Psoas muscle (tissue), 8 donors: ENCODE data around the gene AOPEP. TPM values are rescaled to one million over a fixed set of nuclear protein-coding genes. Genes with fewer than 3 reads are reported as not detected.

ENCODE experiments used
- ATAC-seq, 4 donors: fragments of 200-7000 bp; cut with Tn5 transposase; one replicate each; pipeline ENCODE4 v1.9.1; 2020; ENCODE audit warnings: moderate library complexity in 3 of 4, mild to moderate bottlenecking in 2 of 4
- DNase-seq, 2 donors: peaks; one replicate each; pipeline ENCODE4 v3.0.0-alpha.2; 2020
- H3K27ac ChIP-seq: fragments of 200-600 bp; one replicate; pipeline ENCODE4 v1.8.0; 2022
- H3K27me3 ChIP-seq, 3 donors: fragments of 200-600 bp in 1 of 3; one replicate each; pipeline versions ENCODE4 v1.6.1 to v1.8.0; 2013 to 2022; ENCODE audit warnings: low read length in 2 of 3, mild to moderate bottlenecking in 2 of 3, moderate library complexity in 1 of 3; ENCODE audit not compliant: insufficient read depth in 3 of 3
- H3K36me3 ChIP-seq, 2 donors: fragments of 200-600 bp in 1 of 2; one replicate each; pipeline versions ENCODE4 v1.6.1 to v1.8.0; 2013 to 2022; ENCODE audit warnings: low read depth in 1 of 2, mild to moderate bottlenecking in 1 of 2, moderate library complexity in 1 of 2; ENCODE audit not compliant: insufficient read depth in 1 of 2
- H3K4me1 ChIP-seq: fragments of 200-600 bp; one replicate; pipeline ENCODE4 v1.8.0; 2022
- H3K4me3 ChIP-seq: fragments of 200-600 bp; one replicate; pipeline ENCODE4 v1.8.0; 2022; ENCODE audit warnings: mild to moderate bottlenecking
- H3K9me3 ChIP-seq: fragments of 200-600 bp; one replicate; pipeline ENCODE4 v1.8.0; 2022
- CTCF ChIP-seq: fragments of 200-600 bp; IDR thresholded peaks from one replicate; pipeline ENCODE4 v1.8.0; 2022; ENCODE audit warnings: antibody characterized with exemption
- WGBS, 3 donors: extraction: QIAGEN DNeasy Blood & Tissue Kit; methylation state at CpG; one replicate each; pipeline versions ENCODE4 v1.1.6 to v1.1.7; 2013; 5-methylcytosine and 5-hydroxymethylcytosine counted together
- intact Hi-C, 2 donors: fragments of 100-400 bp; cut with DNase I; formaldehyde crosslinking; loops; one replicate each; pipeline versions ENCODE4 v1.11.0 to v1.14.2; 2022
- polyA plus RNA-seq, 3 donors: library from polyadenylated mRNA; stranded (reverse); fragments of 200-250 nt; gene quantifications; one replicate each; pipeline ENCODE4 v1.2.3, GENCODE V29; 2013
- total RNA-seq, 4 donors: library from RNA; stranded (reverse); fragmentation: NEBNext Ultra II Directional in 2 of 4; extraction: Animal tissue kit (Norgen Biotek cat#: 25700) in 2 of 4; gene quantifications; one replicate each; pipeline versions ENCODE4 v1.2.1 to v1.2.4, GENCODE V29; 2021 to 2023
- donor health status: healthy with polysubstance abuse.
- donor health status: DM: no; HTN: no; CAD: no; lungs with moderate emphysema.
- donor health status: Bipolar disorder and iron deficiency.
- donor health status: healthy.
- donor health status: DM: yes; HTN: yes; CAD: no.
- donor health status: DM: no; HTN: no; CAD: no.
- donor health status: DM: no; HTN: no; CAD: no.
- donor health status: DM: yes; HTN: yes; CAD: no.

Gene AOPEP
- total and polyA plus RNA-seq, 7 donors = 46.4 to 96.9 (median 78.6) TPM

GRCh38 chr9:95100071-95100627 is 373.6 kb downstream of the AOPEP start:
- Histone ChIP-seq H3K9me3 (no peaks in the 10 kb centered on the region), H3K27me3 (no peaks in the 10 kb centered on the region), H3K4me3 (no peak overlapping the region), H3K4me1 (peaks cover 38% of the 10 kb centered on the region), H3K36me3 (peaks cover 0 to 3% of the 10 kb centered on the region in 2 donors), H3K27ac (peak overlapping the region; percentile 65)
- 81 to 82% (median 81%) methylated on average over 4 of the region's 4 CpGs for WGBS, 3 donors
- DNase-seq (no peak), ATAC-seq (no peak)
- intact Hi-C loops = no loop called here
- no peak for TF ChIP-seq CTCF

GRCh38 chr9:95101326-95101725 is 374.8 kb downstream of the AOPEP start:
- Histone ChIP-seq H3K9me3 (no peaks in the 10 kb centered on the region), H3K36me3 (peaks cover 0 to 6% of the 10 kb centered on the region in 2 donors), H3K4me1 (peaks cover 33% of the 10 kb centered on the region), H3K4me3 (no peak overlapping the region), H3K27me3 (no peaks in the 10 kb centered on the region), H3K27ac (peak overlapping the region; percentile 48)
- DNase-seq = no peak
- 76 to 95% (median 78%) methylated on average over 12 of the region's 12 CpGs for WGBS, 3 donors
- intact Hi-C loops = no loop called here
- TF ChIP-seq CTCF = no peak
- no peak for ATAC-seq

GRCh38 chr9:95102001-95102433 is 375.5 kb downstream of the AOPEP start:
- intact Hi-C loops = no loop called here
- peak in 3 of 4 donors; percentile 22 to 49 (median 48) for ATAC-seq
- Histone ChIP-seq H3K4me1 (peaks cover 33% of the 10 kb centered on the region), H3K9me3 (no peaks in the 10 kb centered on the region), H3K4me3 (no peak overlapping the region), H3K27ac (peak overlapping the region; percentile 44), H3K27me3 (no peaks in the 10 kb centered on the region), H3K36me3 (peaks cover 0 to 13% of the 10 kb centered on the region in 2 donors)
- 51 to 67% (median 51%) methylated on average over 8 of the region's 8 CpGs for WGBS, 3 donors
- no peak for TF ChIP-seq CTCF
- no peak for DNase-seq

- no peak overlapping the region for H3K4me3 ChIP-seq
- no peak for ATAC-seq
- peaks cover 33% of the 10 kb centered on the region for H3K4me1 ChIP-seq
- WGBS, 3 donors = 59 to 75% (median 65%) methylated on average over 18 of the region's 18 CpGs
- peak overlapping the region; percentile 44 for H3K27ac ChIP-seq
- H3K36me3 ChIP-seq = peaks cover 0 to 19% of the 10 kb centered on the region in 2 donors
- H3K9me3 ChIP-seq = no peaks in the 10 kb centered on the region
- DNase-seq = no peak
- no peaks in the 10 kb centered on the region for H3K27me3 ChIP-seq
- TF ChIP-seq CTCF = no peak
- intact Hi-C loops = no loop called here
Observed at GRCh38 chr9:95102572-95102971, 376.1 kb downstream of the AOPEP start.

- no peak overlapping the region for H3K4me3 ChIP-seq
- H3K9me3 ChIP-seq = no peaks in the 10 kb centered on the region
- ATAC-seq (peak in 2 of 4 donors; percentile 23 to 38), DNase-seq (no peak)
- 50 to 68% (median 54%) methylated on average over 15 of the region's 15 CpGs for WGBS, 3 donors
- TF ChIP-seq CTCF = no peak
- intact Hi-C loops = no loop called here
- H3K4me1 ChIP-seq = peaks cover 27% of the 10 kb centered on the region
- H3K27me3 ChIP-seq = no peaks in the 10 kb centered on the region
- H3K36me3 ChIP-seq = peaks cover 0 to 24% of the 10 kb centered on the region in 2 donors
- peak overlapping the region; percentile 37 for H3K27ac ChIP-seq
Observed at GRCh38 chr9:95103281-95103771, 376.8 kb downstream of the AOPEP start.
